ENCODE measurements around the gene CFAP90.

The CFAP90 gene, protein sequence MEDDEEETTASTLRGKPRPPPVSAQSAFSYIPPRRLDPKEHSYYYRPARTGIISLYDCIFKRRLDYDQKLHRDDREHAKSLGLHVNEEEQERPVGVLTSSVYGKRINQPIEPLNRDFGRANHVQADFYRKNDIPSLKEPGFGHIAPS

GRCh38 chr5:7850395-7851239 is at the start of gene CFAP90:
Gene CFAP90 (minus strand): TSS chr5:7851133. CDS start chr5:7851021, 112 bp downstream.
- peak; percentile 28 for TF ChIP-seq CTCF (conservative IDR thresholded peaks at IDR 0.05; ENCODE audit: low read length)
- DNase-seq (ENCODE audit: low read depth) = peak; percentile 20
- peak within 1 kb of the TSS; percentile 38 for H3K4me3 ChIP-seq (ENCODE audit: low read length)

DNA sequence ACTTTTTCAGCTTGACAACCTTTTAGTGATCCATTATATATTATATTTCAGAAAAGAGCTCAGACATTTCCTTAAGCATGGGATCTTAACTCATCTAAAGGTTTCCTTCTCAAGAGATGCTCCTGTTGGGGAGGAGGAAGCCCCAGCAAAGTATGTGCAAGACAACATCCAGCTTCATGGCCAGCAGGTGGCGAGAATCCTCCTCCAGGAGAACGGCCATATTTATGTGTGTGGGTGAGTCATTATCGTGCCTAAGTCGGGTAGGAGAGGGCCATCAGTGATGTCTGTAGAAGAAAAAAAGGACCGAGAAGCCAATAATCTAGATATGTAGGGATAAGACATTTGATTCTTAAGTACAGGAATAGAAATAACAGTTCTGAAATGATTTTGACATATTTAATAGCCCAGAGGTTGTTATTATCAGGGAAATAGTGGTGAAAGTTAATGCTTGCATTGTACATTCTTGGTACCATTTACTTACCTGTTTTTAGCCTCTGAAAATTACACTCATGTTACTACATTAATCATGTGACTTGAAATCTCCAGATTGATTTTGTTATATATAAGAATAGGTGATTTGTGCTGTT is 46.2 kb upstream of the CFAP90 start:
- peak; percentile 39 for TF ChIP-seq CTCF (conservative IDR thresholded peaks at IDR 0.05; ENCODE audit: low read length)
- no peak overlapping the region for H3K4me3 ChIP-seq (ENCODE audit: low read length)
- DNase-seq (ENCODE audit: low read depth) = peak; percentile 31

- H3K4me3 ChIP-seq (ENCODE audit: low read length) = no peak overlapping the region
- TF ChIP-seq CTCF (conservative IDR thresholded peaks at IDR 0.05; ENCODE audit: low read length) = no peak
- DNase-seq (ENCODE audit: low read depth) = no peak
Observed at GRCh38 chr5:7894860-7895259, 43.9 kb upstream of the CFAP90 start.

- H3K4me3 ChIP-seq (ENCODE audit: low read length) = no peak overlapping the region
- TF ChIP-seq CTCF (conservative IDR thresholded peaks at IDR 0.05; ENCODE audit: low read length) = no peak
- DNase-seq (ENCODE audit: low read depth) = no peak
Observed at GRCh38 chr5:7894439-7894838, 43.5 kb upstream of the CFAP90 start.

GRCh38 chr5:7888901-7889300 is 38.0 kb upstream of the CFAP90 start:
- no peak overlapping the region for H3K4me3 ChIP-seq (ENCODE audit: low read length)
- no peak for TF ChIP-seq CTCF (conservative IDR thresholded peaks at IDR 0.05; ENCODE audit: low read length)
- DNase-seq (ENCODE audit: low read depth) = no peak

GRCh38 chr5:7886849-7887475 is 36.0 kb upstream of the CFAP90 start:
- no peak overlapping the region for H3K4me3 ChIP-seq (ENCODE audit: low read length)
- TF ChIP-seq CTCF (conservative IDR thresholded peaks at IDR 0.05; ENCODE audit: low read length) = peak; percentile 65
- peak; percentile 66 for DNase-seq (ENCODE audit: low read depth)

All from AG10803 (cell line).